ENCODE data around the gene SERINC2. TPM values are rescaled to one million over a fixed set of nuclear protein-coding genes. Genes with fewer than 3 reads are reported as not detected.

Gene SERINC2
- total and polyA plus RNA-seq, 2 experiments from 2014 or later = 20.5 to 23.3 TPM

- no peak overlapping the region for H3K4me2 ChIP-seq
- H3K36me3 ChIP-seq (ENCODE audit: insufficient read depth) = no peaks in the 10 kb centered on the region
- no peaks in the 10 kb centered on the region for H3F3A ChIP-seq (replicated peaks; ENCODE audit: low read depth)
- Mint-ChIP-seq H3K9me3 (no peaks in the 10 kb centered on the region; the same call in 2 of the 3 replicates), H3K36me3 (ENCODE audit: low read depth) (peaks cover 9% of the 10 kb centered on the region; the same call in 2 of the 3 replicates), H3K4me3 (no peak overlapping the region), H3K27me3 (ENCODE audit: insufficient read depth, low read depth, poor library complexity) (peaks cover 18% of the 10 kb centered on the region), H3K4me1 (peaks cover 12% of the 10 kb centered on the region), H3K27ac (no peak overlapping the region)
- no peak overlapping the region for H3K27ac ChIP-seq (ENCODE audit: low read depth)
- TF ChIP-seq CREB1 (CRISPR knock-in tag; IDR thresholded peaks at IDR 0.05; ENCODE audit: low read depth) (no peak), ZNF462 (CRISPR knock-in tag; IDR thresholded peaks at IDR 0.05) (no peak), POLR2AphosphoS5 (IDR thresholded peaks at IDR 0.05; ENCODE audit: low read depth) (no peak), STAT1 (IDR thresholded peaks at IDR 0.05; ENCODE audit: unreplicated experiment) (no peak), ZNF331 (CRISPR knock-in tag; IDR thresholded peaks at IDR 0.05; ENCODE audit: low read depth) (no peak), EZH2phosphoT487 (IDR thresholded peaks at IDR 0.05; ENCODE audit: unreplicated experiment) (no peak), CTCF (conservative IDR thresholded peaks at IDR 0.05; ENCODE audit: low read depth in 2 of 2) (no peak), JUNB (IDR thresholded peaks at IDR 0.05; ENCODE audit: unreplicated experiment) (no peak)
- DNase-seq (ENCODE audit: low spot score) (no peak), ATAC-seq (no peak)
- H3K79me2 ChIP-seq (replicated peaks; ENCODE audit: insufficient read depth) = no peaks in the 10 kb centered on the region
- H3K4me3 ChIP-seq = no peak overlapping the region
- H2AFZ ChIP-seq = no peak overlapping the region
- H3K27me3 ChIP-seq (ENCODE audit: insufficient read depth) = no peaks in the 10 kb centered on the region
- H3K9me2 ChIP-seq (ENCODE audit: insufficient read depth) = no peaks in the 10 kb centered on the region
- H3K4me1 ChIP-seq (ENCODE audit: insufficient read depth) = no peaks in the 10 kb centered on the region
- H4K20me1 ChIP-seq (replicated peaks; ENCODE audit: insufficient read depth) = no peaks in the 10 kb centered on the region
Measured at GRCh38 chr1:31437433-31438037, 24.5 kb downstream of the SERINC2 start.

All from GM23338 (cell line).